Transverse colon (tissue), 4 donors: ENCODE results near the gene NDUFA9.

Source experiments
- EP300 ChIP-seq: sonication (generic); formaldehyde crosslinking; IDR thresholded peaks from one replicate; pipeline ENCODE4 v1.6.1; 2017; ENCODE audit warnings: antibody characterized with exemption, low read depth
- POLR2A ChIP-seq: fragments of 450-650 bp; IDR thresholded peaks from one replicate; pipeline ENCODE4 v1.6.1; 2016; ENCODE audit warnings: antibody characterized with exemption, mild to moderate bottlenecking, moderate library complexity
- POLR2AphosphoS5 ChIP-seq, 3 donors: sonication (generic); formaldehyde crosslinking; IDR thresholded peaks; one replicate each; pipeline ENCODE4 v1.6.1; 2016; ENCODE audit warnings: antibody characterized with exemption in 3 of 3
- TF ChIP-seq, protein P1 (sequence below), 5 experiments: fragments of 200-600 bp in 3 of 5; fragments of 450-650 bp in 2 of 5; sonication (generic) in 3 of 5; IDR thresholded peaks; 1 replicate in 2 of 5; 2 replicates in 3 of 5; pipeline ENCODE4 v1.5.1; 2016 to 2017; ENCODE audit warnings: antibody characterized with exemption in 5 of 5, inconsistent platforms in 3 of 5, mild to moderate bottlenecking in 2 of 5, moderate library complexity in 1 of 5

DNA sequence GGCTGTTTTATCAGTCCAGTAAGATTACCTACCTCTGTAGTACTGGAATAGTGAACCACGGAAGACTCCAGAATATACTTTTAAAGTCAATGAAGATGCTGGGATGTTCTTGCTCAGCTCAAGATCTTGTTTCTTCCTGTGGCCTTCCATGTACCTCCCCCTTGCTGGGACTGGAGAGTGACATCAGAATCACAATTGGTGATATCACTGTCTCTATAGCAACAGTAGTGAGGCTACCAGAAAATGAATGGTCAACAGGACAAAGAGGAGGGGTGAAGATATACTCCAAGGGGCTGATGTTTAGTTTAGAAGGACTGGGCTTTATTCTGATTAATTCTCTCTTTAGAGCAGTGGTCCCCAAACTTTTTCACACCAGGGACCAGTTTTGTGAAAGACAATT, 3.9 kb upstream of the NDUFA9 start:
- TF ChIP-seq, protein P1, sequence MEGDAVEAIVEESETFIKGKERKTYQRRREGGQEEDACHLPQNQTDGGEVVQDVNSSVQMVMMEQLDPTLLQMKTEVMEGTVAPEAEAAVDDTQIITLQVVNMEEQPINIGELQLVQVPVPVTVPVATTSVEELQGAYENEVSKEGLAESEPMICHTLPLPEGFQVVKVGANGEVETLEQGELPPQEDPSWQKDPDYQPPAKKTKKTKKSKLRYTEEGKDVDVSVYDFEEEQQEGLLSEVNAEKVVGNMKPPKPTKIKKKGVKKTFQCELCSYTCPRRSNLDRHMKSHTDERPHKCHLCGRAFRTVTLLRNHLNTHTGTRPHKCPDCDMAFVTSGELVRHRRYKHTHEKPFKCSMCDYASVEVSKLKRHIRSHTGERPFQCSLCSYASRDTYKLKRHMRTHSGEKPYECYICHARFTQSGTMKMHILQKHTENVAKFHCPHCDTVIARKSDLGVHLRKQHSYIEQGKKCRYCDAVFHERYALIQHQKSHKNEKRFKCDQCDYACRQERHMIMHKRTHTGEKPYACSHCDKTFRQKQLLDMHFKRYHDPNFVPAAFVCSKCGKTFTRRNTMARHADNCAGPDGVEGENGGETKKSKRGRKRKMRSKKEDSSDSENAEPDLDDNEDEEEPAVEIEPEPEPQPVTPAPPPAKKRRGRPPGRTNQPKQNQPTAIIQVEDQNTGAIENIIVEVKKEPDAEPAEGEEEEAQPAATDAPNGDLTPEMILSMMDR (IDR thresholded peaks at IDR 0.05) = no peak
- TF ChIP-seq POLR2AphosphoS5 (IDR thresholded peaks at IDR 0.05) (no peak), EP300 (no peak), POLR2A (no peak)
